Measurements from ENCODE around the gene MROH8.

MROH8 gene

GRCh38 chr20:37198932-37199660 is 19.7 kb upstream of the MROH8 start:
- H3K27ac ChIP-seq = no peak overlapping the region
- TF ChIP-seq CTCF (conservative IDR thresholded peaks at IDR 0.05) = no peak

GRCh38 chr20:37194621-37195417 is 15.5 kb upstream of the MROH8 start:
- no peak for TF ChIP-seq CTCF (conservative IDR thresholded peaks at IDR 0.05)
- TF ChIP-seq ZFX (IDR thresholded peaks at IDR 0.05) = no peak
- H3K27ac ChIP-seq = no peak overlapping the region

- H3K27ac ChIP-seq = no peak overlapping the region
- TF ChIP-seq CTCF (conservative IDR thresholded peaks at IDR 0.05) = no peak
- no peak for TF ChIP-seq ZFX (IDR thresholded peaks at IDR 0.05)
Observed at GRCh38 chr20:37193821-37194220, 14.5 kb upstream of the MROH8 start.

- H3K27ac ChIP-seq = peak overlapping the region; percentile 18; the same call in 1 of the 2 replicates
- TF ChIP-seq ZFX (IDR thresholded peaks at IDR 0.05) (no peak), CTCF (conservative IDR thresholded peaks at IDR 0.05) (no peak)
Observed at GRCh38 chr20:37193226-37193625, 13.9 kb upstream of the MROH8 start.

GRCh38 chr20:37192137-37192854 is 12.9 kb upstream of the MROH8 start:
- peak overlapping the region; percentile 18; the same call in 1 of the 2 replicates for H3K27ac ChIP-seq
- TF ChIP-seq ZFX (IDR thresholded peaks at IDR 0.05) (no peak), CTCF (conservative IDR thresholded peaks at IDR 0.05) (peak; percentile 98)

GRCh38 chr20:37190354-37191112 is 11.2 kb upstream of the MROH8 start:
- TF ChIP-seq CTCF (conservative IDR thresholded peaks at IDR 0.05) (no peak), ZFX (IDR thresholded peaks at IDR 0.05) (no peak)
- no peak overlapping the region for H3K27ac ChIP-seq

Measured in C4-2B (cell line).